ENCODE results near the gene POLN. TPM values are rescaled to one million over a fixed set of nuclear protein-coding genes. Genes with fewer than 3 reads are reported as not detected.

Gene POLN
- total RNA-seq, 1 experiment from 2014 or later = 1.2 TPM

GRCh38 chr4:2261110-2261852 lies 19.4 kb upstream of the POLN start:
- Mint-ChIP-seq H3K27ac (ENCODE audit: unreplicated experiment) (no peak overlapping the region), H3K4me3 (ENCODE audit: unreplicated experiment) (peak overlapping the region; percentile 64), H3K4me1 (ENCODE audit: low read depth, unreplicated experiment) (no peaks in the 10 kb centered on the region), H3K9me3 (ENCODE audit: unreplicated experiment) (no peaks in the 10 kb centered on the region), H3K36me3 (ENCODE audit: insufficient read depth, unreplicated experiment) (no peaks in the 10 kb centered on the region), H3K27me3 (ENCODE audit: insufficient read depth, unreplicated experiment) (no peaks in the 10 kb centered on the region)
- no peaks in the 10 kb centered on the region for H3K27me3 ChIP-seq (replicated peaks; ENCODE audit: control insufficient read depth, insufficient read depth, low read length)
- H3K9me3 ChIP-seq = no peaks in the 10 kb centered on the region
- H3K4me3 ChIP-seq (ENCODE audit: low read depth, low read length) = peak overlapping the region; percentile 56
- H3K36me3 ChIP-seq (ENCODE audit: control insufficient read depth, insufficient read depth, low read length) = no peaks in the 10 kb centered on the region
- intact Hi-C loops (cut with micrococcal nuclease; ENCODE audit: unreplicated experiment) = loop anchor here (5.0 kb wide), 1 partner anchor 549 kb away; the partner anchor contains the start of gene SLBP
- POLR2A ChIA-PET = interaction anchor here (0.6 to 1.0 kb wide), 2 partner anchors 20 to 220 kb away, joined by 3 to 14 read pairs; partner anchors contain the start of genes HAUS3 and POLN
- CTCF ChIA-PET = interaction anchor here (1.0 to 1.4 kb wide), 2 partner anchors 41 to 158 kb away, joined by 6 read pairs; partner anchors contain the start of genes CFAP99 and ZFYVE28
- peak; percentile 30 to 67 for DNase-seq
- no peak for TF ChIP-seq CTCF (IDR thresholded peaks at IDR 0.05; ENCODE audit: insufficient read depth in 1 of 2, low read depth in 1 of 2, low read length in 1 of 2, severe bottlenecking in 1 of 2, unreplicated experiment in 1 of 2)
- no TSS peak for BruUV-seq (replicated peaks)
- 0 out of 2 replicates have a peak, but pooled peaks cover 5% of the 10 kb centered on the region for H3K4me1 ChIP-seq

- intact Hi-C loops (cut with micrococcal nuclease; ENCODE audit: unreplicated experiment) = loop anchor here (5.0 kb wide), 1 partner anchor 548 kb away; the partner anchor contains the start of gene SLBP
- BruUV-seq (replicated peaks) = TSS peak; percentile 42
- H3K4me1 Mint-ChIP-seq (ENCODE audit: low read depth, unreplicated experiment) = no peaks in the 10 kb centered on the region
- POLR2A ChIA-PET = no interaction called here
- H3K4me1 ChIP-seq = 0 out of 2 replicates have a peak, but pooled peaks cover 5% of the 10 kb centered on the region
- H3K27me3 Mint-ChIP-seq (ENCODE audit: insufficient read depth, unreplicated experiment) = no peaks in the 10 kb centered on the region
- H3K27me3 ChIP-seq (replicated peaks; ENCODE audit: control insufficient read depth, insufficient read depth, low read length) = no peaks in the 10 kb centered on the region
- no peaks in the 10 kb centered on the region for H3K36me3 Mint-ChIP-seq (ENCODE audit: insufficient read depth, unreplicated experiment)
- peak overlapping the region; percentile 56 for H3K4me3 ChIP-seq (ENCODE audit: low read depth, low read length)
- H3K9me3 ChIP-seq = no peaks in the 10 kb centered on the region
- no peak overlapping the region for H3K27ac Mint-ChIP-seq (ENCODE audit: unreplicated experiment)
- no peaks in the 10 kb centered on the region for H3K36me3 ChIP-seq (ENCODE audit: control insufficient read depth, insufficient read depth, low read length)
- no peak for TF ChIP-seq CTCF (IDR thresholded peaks at IDR 0.05; ENCODE audit: insufficient read depth in 1 of 2, low read depth in 1 of 2, low read length in 1 of 2, severe bottlenecking in 1 of 2, unreplicated experiment in 1 of 2)
- no peaks in the 10 kb centered on the region for H3K9me3 Mint-ChIP-seq (ENCODE audit: unreplicated experiment)
- CTCF ChIA-PET = no interaction called here
- peak overlapping the region; percentile 64 for H3K4me3 Mint-ChIP-seq (ENCODE audit: unreplicated experiment)
- DNase-seq = peak in 1 of 2 experiments; percentile 35
Measured at GRCh38 chr4:2260344-2261109, 18.6 kb upstream of the POLN start.

Data from Caco-2 (cell line).